HG03565 (cell line): Measurements from ENCODE around the gene ADAM12.

Source experiments
- ATAC-seq: cut with Tn5 transposase; IDR thresholded peaks from one replicate; pipeline ENCODE4 v1.9.1; 2021; ENCODE audit warnings: mild to moderate bottlenecking, moderate library complexity; ENCODE audit not compliant: unreplicated experiment

The ADAM12 gene

GRCh38 chr10:126127481-126128029, 260.7 kb downstream of the ADAM12 start:
- no peak for ATAC-seq

DNA sequence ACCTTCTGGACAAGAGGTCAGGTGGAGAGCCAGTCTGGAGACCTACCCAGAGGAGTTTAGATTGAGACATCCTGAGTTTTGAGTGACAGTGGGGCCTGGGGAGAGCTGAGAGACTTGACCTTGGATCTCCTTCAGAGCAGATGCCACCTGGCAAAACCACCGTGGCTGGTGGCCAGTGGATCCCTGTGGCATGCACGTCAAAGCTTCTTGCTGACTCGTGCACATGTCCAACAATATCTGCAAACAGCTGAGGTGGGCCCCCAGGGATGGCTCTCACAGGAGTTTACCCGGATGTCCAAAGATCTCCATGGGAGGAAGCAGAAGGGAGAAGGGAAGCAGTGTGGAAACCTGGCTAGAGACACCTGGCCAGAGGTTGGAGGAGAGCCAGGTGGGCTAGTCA, 261.4 kb downstream of the ADAM12 start:
- ATAC-seq: no peak

GRCh38 chr10:126126023-126126422, 262.3 kb downstream of the ADAM12 start:
- no peak for ATAC-seq

- ATAC-seq: no peak
These were observed 263.5 kb downstream of the ADAM12 start for GRCh38 chr10:126124668-126125349.

DNA sequence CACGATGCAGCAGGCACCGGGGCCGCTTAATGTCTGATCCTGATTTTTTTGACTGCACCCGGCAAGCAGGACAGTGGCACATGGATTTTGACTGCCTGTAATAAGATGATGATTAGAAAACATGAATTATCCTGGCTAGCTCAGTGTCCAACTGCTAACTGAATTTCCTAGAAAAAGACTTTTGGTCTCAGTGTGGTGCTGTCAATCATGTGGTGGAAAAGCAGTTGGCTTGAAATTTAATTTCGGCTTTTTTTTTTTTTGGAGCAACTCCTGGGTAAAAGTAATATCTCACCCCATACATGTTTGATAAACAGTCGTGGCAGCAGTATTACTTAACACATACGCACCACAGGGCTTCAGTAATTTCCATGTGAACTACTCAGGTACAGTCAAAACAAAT, 264.2 kb downstream of the ADAM12 start:
- no peak for ATAC-seq

DNA sequence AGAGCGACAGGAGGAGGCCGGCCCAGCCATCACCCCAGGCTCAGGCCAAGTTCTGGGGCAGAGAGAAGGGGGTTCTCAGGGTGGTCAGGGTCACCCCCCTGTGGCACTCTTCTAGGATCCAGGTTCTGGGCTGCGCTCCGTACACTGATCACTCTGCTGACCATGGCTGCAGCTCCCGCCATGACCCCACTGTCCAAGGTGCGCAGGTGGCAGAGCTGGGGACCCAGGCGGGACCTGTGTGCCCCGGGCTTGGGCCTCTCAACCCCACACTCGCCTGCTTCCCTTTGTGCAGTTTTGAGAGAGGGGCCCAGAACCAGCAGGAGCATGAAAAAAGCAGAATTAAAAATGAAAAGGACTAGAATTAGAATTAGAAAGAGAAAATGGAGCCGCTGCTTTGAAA, 264.8 kb downstream of the ADAM12 start:
- no peak for ATAC-seq

GRCh38 chr10:126122881-126123280, 265.4 kb downstream of the ADAM12 start:
- no peak for ATAC-seq

DNA sequence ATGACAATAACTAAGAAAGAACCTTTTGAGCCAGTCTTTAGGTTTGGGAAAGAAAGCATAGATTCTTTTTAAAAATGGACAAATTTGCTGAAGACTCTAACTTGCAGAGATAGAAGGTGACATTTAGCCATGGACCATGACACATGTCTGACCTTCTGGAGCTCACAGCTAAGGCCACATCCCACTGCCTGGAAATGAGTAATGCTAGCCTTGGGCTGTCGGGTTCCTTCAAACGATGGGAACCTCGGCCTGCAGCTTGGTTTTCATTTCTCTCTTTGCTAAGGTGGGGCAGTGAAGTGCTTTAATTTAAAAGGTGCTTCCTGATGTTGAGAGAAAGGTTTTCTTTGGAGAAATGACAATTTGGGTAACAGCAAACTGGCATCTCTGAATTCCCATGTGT, 268.7 kb downstream of the ADAM12 start:
- ATAC-seq: no peak

DNA sequence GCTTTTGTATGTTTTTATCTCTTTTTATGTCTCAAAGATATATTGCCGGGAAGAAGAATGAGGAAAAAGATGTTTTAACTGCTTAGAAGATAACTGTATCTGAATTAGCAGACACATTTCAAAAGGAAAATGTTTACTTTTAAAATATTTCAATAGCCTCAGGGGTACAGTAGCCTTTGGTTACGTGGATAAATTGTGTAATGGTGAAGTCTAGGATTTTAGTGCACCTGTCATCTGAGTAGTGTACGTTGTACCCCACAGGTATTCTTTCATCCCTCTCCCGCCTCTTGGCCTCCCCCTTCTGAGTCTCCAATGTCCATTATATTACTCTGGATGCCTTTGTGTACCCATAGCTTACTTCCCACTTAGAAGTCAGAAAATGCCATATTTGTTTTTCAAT, 269.8 kb downstream of the ADAM12 start:
- ATAC-seq: no peak

DNA sequence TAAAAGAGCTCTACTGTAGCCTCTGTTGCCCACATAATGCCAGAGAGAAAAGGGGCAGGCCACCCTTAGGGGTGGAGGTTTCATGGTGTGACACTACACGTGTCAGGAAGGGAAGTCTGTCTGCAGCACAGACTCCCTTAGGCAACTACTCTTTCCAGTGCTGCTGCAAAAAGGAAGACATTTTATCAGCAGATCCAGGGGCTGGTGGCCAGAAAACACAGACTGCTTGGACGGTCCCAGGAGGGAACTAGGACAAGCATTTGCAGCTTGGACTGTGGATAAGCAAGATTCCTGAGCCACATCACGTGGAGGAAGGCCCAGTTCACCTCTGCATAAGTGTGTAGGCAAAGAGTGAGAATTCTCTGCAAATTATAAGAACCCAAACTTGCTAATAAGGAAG, 271.1 kb downstream of the ADAM12 start:
- no peak for ATAC-seq

DNA sequence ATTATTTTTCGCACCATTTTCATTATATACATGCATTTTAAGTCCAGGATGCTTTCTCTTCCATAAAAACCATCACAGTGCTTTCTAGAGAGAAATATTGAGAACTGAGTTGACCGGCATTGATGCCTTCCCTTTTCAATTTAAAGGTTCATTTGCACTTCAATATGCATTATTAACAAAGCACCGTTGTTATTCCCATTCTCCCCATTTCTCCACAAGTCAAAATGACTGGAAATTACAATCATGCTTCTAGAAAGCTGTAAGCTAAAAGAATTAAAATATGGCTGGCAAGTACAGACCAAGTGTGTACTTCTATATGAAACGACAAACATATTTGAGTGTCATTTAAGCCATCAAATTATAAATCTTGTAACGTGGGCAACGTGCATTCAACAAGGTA, 272.4 kb downstream of the ADAM12 start:
- ATAC-seq: no peak

DNA sequence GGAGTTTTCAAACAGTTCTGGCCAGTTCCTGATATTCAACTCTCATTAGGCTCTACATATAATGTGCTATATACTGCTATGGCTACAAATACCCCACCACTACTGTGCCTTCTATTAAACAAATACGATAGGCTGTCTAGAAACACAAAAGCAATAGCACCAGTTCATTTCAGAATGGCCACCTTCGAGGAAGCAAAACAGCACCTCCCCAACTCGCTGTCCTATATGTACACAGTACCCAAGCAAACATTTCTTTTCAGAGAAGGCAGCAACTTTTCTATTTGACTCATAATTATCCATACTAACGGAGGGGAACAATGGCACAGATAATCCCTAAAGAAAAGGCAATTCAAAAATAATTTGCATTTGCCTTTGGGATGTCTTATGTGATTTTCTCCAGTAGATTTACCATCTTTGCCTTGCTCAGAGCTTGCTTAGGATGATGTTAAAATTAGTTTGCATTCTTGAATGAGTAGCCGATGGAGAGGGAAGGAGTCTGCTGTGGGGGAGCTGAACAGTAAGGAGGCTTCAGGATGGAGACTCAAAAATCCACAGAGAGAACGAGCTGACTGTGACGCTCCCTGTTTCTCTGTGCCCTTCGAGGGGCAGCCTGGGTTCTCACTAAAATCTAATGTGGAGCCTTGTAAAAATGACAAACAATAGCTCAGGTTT, 273.3 kb downstream of the ADAM12 start:
- no peak for ATAC-seq

DNA sequence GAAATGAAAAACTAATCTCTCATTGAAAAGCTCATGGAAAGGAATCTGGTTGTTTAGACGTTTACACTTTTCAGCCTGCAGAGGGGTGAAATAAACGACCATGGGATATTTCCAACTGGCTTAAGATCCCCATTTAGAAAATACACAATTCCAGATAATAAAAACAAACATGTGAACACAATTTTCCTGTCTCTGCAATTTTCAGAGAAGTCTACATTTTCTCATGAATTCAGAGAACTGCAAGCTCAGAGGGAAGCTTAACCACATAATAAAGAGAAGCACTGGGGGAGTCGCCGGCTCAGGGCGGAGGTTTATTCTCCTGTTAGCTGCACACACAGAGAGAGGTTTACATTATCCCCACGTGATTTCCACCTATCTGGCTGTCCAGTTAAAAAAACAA, 276.8 kb downstream of the ADAM12 start:
- ATAC-seq: no peak

DNA sequence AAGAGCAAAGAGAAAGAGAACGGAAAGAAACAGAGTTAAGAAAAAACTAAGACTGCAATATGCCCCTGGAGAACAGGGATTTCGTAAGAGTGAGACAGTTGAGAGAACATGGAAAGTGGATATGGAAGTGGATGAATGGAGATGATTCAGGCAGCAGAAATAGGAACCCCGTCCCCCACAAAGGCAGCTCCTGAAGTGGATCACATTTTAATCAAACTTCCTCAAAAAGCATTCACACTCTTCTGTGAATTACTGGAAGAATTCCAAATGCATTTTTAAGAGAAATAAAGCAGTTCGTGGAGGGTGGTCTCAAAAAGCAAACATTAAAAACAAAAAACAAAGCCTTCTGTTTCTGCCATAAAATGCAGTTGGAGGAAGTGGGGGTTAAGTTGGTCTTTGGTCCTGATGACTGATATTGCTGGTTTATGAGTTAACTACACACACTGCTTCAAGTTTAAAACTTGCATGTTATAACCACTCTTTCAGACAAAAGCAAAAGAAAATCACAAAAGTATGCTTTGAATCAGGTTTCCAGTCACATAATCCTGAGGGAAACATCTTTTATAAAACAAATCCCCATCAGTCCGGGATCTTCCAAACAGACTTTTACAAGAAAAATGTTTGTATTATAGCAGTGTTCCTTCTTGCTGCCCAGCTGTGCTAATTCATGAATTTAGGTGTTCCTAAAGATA, 277.6 kb downstream of the ADAM12 start:
- ATAC-seq: no peak

DNA sequence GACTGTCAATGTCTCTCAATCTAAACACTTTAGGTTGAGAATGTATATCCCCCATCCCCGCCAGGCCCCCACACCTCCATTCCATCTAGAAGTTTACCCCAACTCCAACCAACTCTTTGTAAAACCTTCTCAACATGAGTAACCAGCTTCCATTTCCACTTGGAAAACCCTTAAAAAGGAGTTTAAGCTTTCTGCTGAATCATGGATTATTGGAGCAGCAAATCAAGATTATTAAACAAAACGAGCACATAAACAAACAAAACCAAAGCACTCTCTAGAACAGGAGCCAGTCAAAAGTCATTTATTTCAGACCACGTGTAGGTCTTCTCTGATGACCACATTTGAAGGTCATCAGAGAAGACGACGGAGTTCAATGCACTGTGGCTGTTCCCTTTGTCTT, 278.4 kb downstream of the ADAM12 start:
- no peak for ATAC-seq

- ATAC-seq: no peak
These were observed 279.6 kb downstream of the ADAM12 start for GRCh38 chr10:126108693-126109092.

- no peak for ATAC-seq
These were observed 283.5 kb downstream of the ADAM12 start for GRCh38 chr10:126104767-126105166.

DNA sequence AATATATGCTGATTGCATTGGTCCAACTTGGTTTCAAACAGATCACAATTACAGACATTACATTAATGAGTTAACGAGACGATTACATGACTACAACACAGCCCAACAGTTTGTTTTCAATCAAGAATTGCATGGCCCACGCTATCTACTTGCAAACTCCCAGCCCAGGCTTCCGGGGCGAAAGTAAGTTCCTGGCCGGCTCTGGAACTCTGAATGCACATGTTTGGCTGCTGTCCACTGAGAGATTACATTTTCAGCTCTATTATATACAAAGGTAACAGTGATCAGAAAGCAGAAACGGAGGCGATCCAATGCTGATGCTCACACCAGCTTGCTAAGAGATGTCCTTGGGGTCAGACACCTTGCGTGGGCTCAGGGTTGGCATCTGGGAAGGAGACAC, 285.6 kb downstream of the ADAM12 start:
- ATAC-seq: no peak

- peak; percentile 89 for ATAC-seq
These were observed 286.5 kb downstream of the ADAM12 start for GRCh38 chr10:126101736-126102135.

DNA sequence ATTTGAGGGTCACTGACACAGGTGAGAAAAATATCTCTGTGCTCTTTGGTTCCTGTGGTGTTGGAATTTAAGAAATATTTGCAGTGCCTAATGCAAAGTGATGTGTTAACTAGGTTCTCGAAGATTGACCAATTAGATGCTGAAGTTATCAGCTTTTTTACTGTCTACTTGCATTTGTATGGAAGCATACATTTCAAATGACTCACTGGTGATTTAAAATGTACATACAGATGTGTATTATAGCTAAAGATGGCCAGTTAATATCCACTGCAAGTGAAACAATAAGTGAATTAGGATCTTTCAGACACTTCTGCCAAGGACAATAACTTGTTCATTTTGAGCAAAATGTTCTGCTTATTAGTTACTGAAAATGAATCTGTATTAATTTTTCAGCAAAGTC, 287.0 kb downstream of the ADAM12 start:
- no peak for ATAC-seq

GRCh38 chr10:126099366-126099765, 288.9 kb downstream of the ADAM12 start:
- no peak for ATAC-seq

DNA sequence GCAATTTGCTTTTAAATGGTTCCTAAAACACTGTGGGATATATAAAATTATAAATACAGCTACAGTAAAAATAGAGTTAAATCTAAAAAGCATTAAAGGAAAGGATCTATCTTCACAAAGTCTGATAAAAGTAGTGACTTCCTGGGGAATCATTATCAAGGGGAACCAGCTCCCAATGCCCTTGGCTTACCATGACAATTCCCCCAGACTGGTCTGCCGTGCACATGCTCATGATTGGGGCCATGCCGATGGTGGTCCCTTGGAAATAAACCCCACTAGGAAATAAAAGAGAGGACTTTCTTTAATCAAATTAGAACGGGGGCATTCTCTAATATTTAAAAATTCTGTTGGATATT, 290.1 kb downstream of the ADAM12 start:
- no peak for ATAC-seq
